MM.1S (cell line): Measurements from ENCODE around the gene PLA2G4B.

ENCODE experiments used
- DNase-seq: peaks from one replicate; pipeline ENCODE4 v3.0.0-alpha.2; 2015
- H2AFZ ChIP-seq: fragments of 300-600 bp; sonication (generic); 2 replicates; pipeline ENCODE4 v1.6.0; 2016; ENCODE audit warnings: antibody characterized with exemption, low read length
- H3F3A ChIP-seq: fragments of 300-600 bp; sonication (generic); 2 replicates; pipeline ENCODE4 v1.6.1; 2016; ENCODE audit warnings: mild to moderate bottlenecking, antibody characterized with exemption, low read length, moderate library complexity, mixed read lengths; ENCODE audit not compliant: insufficient read depth
- H3K27ac ChIP-seq: fragments of 300-600 bp; sonication (generic); 2 replicates; pipeline ENCODE4 v1.5.1; 2016; ENCODE audit warnings: mild to moderate bottlenecking, low read length
- H3K27me3 ChIP-seq: fragments of 300-600 bp; sonication (generic); replicated peaks from 2 replicates; pipeline ENCODE4 v1.6.0; 2016; ENCODE audit warnings: low read length; ENCODE audit not compliant: insufficient read depth
- H3K36me3 ChIP-seq: fragments of 300-600 bp; sonication (generic); replicated peaks from 2 replicates; pipeline ENCODE4 v1.6.1; 2016; ENCODE audit warnings: mild to moderate bottlenecking, low read length, mixed read lengths; ENCODE audit not compliant: insufficient read depth
- H3K4me1 ChIP-seq: fragments of 300-600 bp; sonication (generic); 2 replicates; pipeline ENCODE4 v1.6.1; 2016; ENCODE audit warnings: low read length, mixed read lengths
- H3K4me2 ChIP-seq: fragments of 300-600 bp; sonication (generic); 2 replicates; pipeline ENCODE4 v1.6.0; 2016; ENCODE audit warnings: low read depth, low read length
- H3K4me3 ChIP-seq: fragments of 300-600 bp; sonication (generic); 2 replicates; pipeline ENCODE4 v1.5.1; 2016; ENCODE audit warnings: low read length, mixed read lengths
- H3K79me2 ChIP-seq: fragments of 300-600 bp; sonication (generic); 2 replicates; pipeline ENCODE4 v1.6.1; 2016; ENCODE audit warnings: mixed run types, low read length, mixed read lengths
- H3K9ac ChIP-seq: fragments of 300-600 bp; sonication (generic); 2 replicates; pipeline ENCODE4 v1.6.1; 2016; ENCODE audit warnings: low read length, mixed read lengths
- H3K9me2 ChIP-seq: fragments of 300-600 bp; sonication (generic); replicated peaks from 2 replicates; pipeline ENCODE4 v1.6.1; 2016; ENCODE audit warnings: mild to moderate bottlenecking, low read length, mixed read lengths; ENCODE audit not compliant: insufficient read depth
- H3K9me3 ChIP-seq: fragments of 300-600 bp; sonication (generic); replicated peaks from 2 replicates; pipeline ENCODE4 v1.6.1; 2016; ENCODE audit warnings: mild to moderate bottlenecking, low read length, mixed read lengths; ENCODE audit not compliant: insufficient read depth
- H4K20me1 ChIP-seq: fragments of 300-600 bp; sonication (generic); 2 replicates; pipeline ENCODE4 v1.6.1; 2016; ENCODE audit warnings: mild to moderate bottlenecking, low read length, moderate library complexity, mixed read lengths; ENCODE audit not compliant: insufficient read depth
- CTCF ChIP-seq: fragments of 300-600 bp; sonication (generic); IDR thresholded peaks from 2 replicates; pipeline ENCODE4 v1.5.1; 2016; ENCODE audit warnings: antibody characterized with exemption, low read length, mixed read lengths
- EZH2 ChIP-seq: fragments of 300-600 bp; sonication (generic); optimal IDR thresholded peaks from 2 replicates; pipeline ENCODE3; 2017; ENCODE audit warnings: low read depth, mild to moderate bottlenecking, antibody characterized with exemption, low read length, mixed read lengths
- EZH2phosphoT487 ChIP-seq: fragments of 300-600 bp; sonication (generic); IDR thresholded peaks from 2 replicates; pipeline ENCODE4 v1.6.1; 2018; ENCODE audit warnings: antibody characterized with exemption, low read length

PLA2G4B gene

DNA sequence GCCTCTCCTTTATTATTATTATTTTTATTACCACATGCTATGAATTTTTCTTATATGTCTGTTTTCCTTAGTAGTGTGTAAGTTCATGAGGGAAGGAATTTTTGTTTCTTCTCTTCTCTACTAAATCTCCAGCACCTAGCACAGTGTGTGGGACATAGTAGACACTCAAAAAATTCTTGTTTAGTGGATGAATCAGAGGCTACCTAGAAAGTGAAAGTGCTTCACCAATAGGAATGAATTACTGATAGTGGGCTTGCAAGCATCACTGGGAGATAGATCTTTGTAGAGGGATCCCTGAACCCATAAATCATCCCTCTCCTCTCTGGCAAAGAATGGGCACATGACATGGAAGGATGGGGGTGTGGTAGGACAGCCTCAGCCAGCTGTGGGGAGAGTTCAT lies 46.7 kb downstream of the PLA2G4B start:
- Histone ChIP-seq H4K20me1 (no peaks in the 10 kb centered on the region), H3K9me3 (no peaks in the 10 kb centered on the region), H3K36me3 (no peaks in the 10 kb centered on the region), H3F3A (no peaks in the 10 kb centered on the region), H3K4me2 (no peak overlapping the region), H3K9me2 (no peaks in the 10 kb centered on the region), H3K4me1 (0 out of 2 replicates have a peak, but pooled peaks cover 2% of the 10 kb centered on the region), H2AFZ (no peak overlapping the region), H3K79me2 (no peaks in the 10 kb centered on the region), H3K27ac (no peak overlapping the region), H3K9ac (no peak overlapping the region), H3K27me3 (no peaks in the 10 kb centered on the region; the same call in 1 of the 2 replicates), H3K4me3 (no peak overlapping the region)
- no peak for TF ChIP-seq CTCF
- TF ChIP-seq EZH2phosphoT487 = no peak
- no peak for TF ChIP-seq EZH2
- no peak for DNase-seq

DNA sequence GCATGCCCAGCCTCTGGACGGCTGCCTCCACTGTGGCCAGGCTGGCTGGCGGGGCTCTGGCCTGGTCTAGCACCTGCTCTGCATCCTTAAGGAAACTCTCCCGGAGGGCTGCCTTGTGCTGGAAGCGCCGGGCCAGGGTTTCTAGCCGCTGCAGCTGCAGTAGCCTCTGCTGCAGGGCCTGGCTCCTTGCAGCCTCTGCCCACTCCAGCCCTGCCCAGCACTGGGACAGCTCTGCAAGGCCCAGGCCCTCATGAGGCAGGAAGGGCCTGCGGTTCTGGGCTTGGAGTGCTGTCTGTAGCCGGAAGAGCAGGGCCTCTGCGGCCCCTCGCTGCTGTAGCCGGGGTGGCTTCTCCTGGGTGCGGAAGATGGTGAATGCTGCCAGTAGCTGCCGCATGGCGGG lies 47.2 kb downstream of the PLA2G4B start:
- Histone ChIP-seq H2AFZ (no peak overlapping the region), H3K9me2 (no peaks in the 10 kb centered on the region), H3F3A (no peaks in the 10 kb centered on the region), H3K27ac (no peak overlapping the region), H3K27me3 (no peaks in the 10 kb centered on the region; the same call in 1 of the 2 replicates), H3K4me3 (no peak overlapping the region), H3K4me1 (0 out of 2 replicates have a peak, but pooled peaks cover 2% of the 10 kb centered on the region), H3K4me2 (no peak overlapping the region), H4K20me1 (no peaks in the 10 kb centered on the region), H3K36me3 (no peaks in the 10 kb centered on the region), H3K9me3 (no peaks in the 10 kb centered on the region), H3K9ac (no peak overlapping the region), H3K79me2 (no peaks in the 10 kb centered on the region)
- no peak for TF ChIP-seq EZH2
- DNase-seq = no peak

DNA sequence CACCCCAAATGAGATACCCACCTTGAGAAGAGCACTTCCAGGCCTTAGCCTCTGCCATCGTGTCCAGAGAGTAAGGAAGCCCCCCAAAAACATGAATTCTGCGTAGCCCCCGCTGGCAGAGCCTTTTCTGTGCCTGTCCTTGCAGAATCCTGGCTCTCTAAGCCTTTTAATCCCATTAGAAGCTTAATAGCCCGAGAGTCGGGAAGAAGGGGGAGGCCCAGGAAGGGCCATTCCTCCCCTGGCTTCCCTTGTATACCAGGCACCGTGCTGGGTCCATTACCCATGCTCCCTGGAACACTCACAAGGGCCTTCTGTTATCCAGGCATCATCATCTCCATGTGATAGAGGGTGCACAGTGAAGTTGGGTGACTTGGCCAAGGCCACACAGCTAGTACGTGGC lies 48.1 kb downstream of the PLA2G4B start:
- Histone ChIP-seq H3K9me2 (no peaks in the 10 kb centered on the region), H4K20me1 (no peaks in the 10 kb centered on the region), H3K27ac (no peak overlapping the region), H3K9me3 (no peaks in the 10 kb centered on the region), H3K9ac (no peak overlapping the region), H3K4me3 (no peak overlapping the region), H3K36me3 (no peaks in the 10 kb centered on the region), H3K79me2 (no peaks in the 10 kb centered on the region), H2AFZ (no peak overlapping the region), H3F3A (no peaks in the 10 kb centered on the region), H3K4me2 (no peak overlapping the region), H3K4me1 (0 out of 2 replicates have a peak, but pooled peaks cover 2% of the 10 kb centered on the region), H3K27me3 (no peaks in the 10 kb centered on the region)
- no peak for DNase-seq
- TF ChIP-seq EZH2phosphoT487 = no peak
- no peak for TF ChIP-seq EZH2
- no peak for TF ChIP-seq CTCF

DNA sequence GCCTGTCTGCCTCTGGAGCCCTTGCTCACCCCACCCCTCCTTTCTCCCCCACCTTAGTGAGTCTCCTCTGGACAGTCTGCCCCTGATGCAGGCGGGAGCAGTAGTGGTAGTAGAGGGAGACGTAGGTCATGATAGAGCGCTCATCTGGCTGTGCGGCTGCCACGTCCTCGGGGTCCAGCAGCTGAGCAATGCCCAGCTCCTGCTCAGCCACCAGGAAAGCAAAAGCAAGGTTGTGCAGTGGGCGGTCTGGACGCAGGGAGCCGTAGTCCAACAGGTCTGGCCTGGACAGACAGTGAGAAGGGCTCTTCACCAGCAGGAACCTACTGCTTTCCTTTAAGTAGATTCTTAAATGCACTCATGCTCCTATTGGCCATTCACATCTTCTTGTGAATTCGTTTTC lies 48.5 kb downstream of the PLA2G4B start:
- Histone ChIP-seq H3K4me2 (no peak overlapping the region), H3K9me2 (no peaks in the 10 kb centered on the region), H3K4me3 (no peak overlapping the region), H3K27me3 (no peaks in the 10 kb centered on the region), H4K20me1 (no peaks in the 10 kb centered on the region), H3K36me3 (no peaks in the 10 kb centered on the region), H2AFZ (no peak overlapping the region), H3K9me3 (no peaks in the 10 kb centered on the region), H3F3A (no peaks in the 10 kb centered on the region), H3K4me1 (0 out of 2 replicates have a peak, but pooled peaks cover 2% of the 10 kb centered on the region), H3K9ac (no peak overlapping the region), H3K79me2 (no peaks in the 10 kb centered on the region), H3K27ac (no peak overlapping the region)
- TF ChIP-seq EZH2phosphoT487 (no peak), CTCF (no peak), EZH2 (no peak)
- no peak for DNase-seq
